Measurements from ENCODE around the gene GNAS-AS1.

The GNAS-AS1 gene

DNA sequence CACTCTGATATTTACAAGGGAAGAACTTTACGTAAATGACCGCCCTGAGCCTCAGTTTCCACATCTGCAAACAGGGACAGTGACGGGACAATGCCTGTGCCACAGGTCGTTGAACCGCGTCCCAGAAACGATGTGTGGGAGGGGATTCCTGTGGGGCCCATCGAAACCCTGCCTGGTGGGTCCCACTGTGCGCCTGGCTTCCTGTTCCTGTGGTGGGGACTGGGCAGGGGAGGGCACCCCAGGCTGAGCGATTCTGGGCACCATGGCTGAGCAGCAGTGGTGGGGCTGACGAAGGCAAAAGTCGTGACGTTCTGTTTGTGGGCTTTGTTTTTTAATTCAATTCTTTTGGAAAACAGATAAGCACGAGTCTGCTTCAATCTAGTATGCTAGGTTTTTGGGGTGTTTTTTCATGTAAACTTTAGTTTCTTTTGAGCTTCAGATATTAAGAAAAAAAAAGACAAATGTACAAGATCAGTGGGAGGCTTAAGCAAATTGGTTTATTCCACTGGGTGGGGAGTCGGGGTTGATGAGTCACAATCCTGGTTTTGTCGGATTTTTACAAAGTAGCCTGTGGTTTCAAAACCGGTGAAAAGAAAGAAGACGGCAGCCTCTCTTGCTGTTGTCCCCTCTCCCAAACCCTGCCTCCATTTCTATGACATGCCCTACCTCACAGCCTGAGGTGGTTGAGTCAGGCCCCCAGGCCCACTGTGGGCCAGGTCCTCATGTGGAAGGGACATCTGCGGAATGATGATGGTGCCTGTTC is 40.4 kb downstream of the GNAS-AS1 start:
- H3K4me3 ChIP-seq (ENCODE audit: low read depth, low read length), result peak overlapping the region; percentile 53
- no peak for TF ChIP-seq POLR2A (IDR thresholded peaks at IDR 0.05; ENCODE audit: extremely low read depth, insufficient read length)
- TF ChIP-seq MYC (IDR thresholded peaks at IDR 0.05; ENCODE audit: low read depth, low read length), result peak; percentile 48; the same call in 1 of the 2 replicates
- no peak for TF ChIP-seq CTCF (IDR thresholded peaks at IDR 0.05; ENCODE audit: low read depth, low read length)
- TF ChIP-seq, protein P1, sequence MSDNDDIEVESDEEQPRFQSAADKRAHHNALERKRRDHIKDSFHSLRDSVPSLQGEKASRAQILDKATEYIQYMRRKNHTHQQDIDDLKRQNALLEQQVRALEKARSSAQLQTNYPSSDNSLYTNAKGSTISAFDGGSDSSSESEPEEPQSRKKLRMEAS (IDR thresholded peaks at IDR 0.05; ENCODE audit: low read depth, low read length), result peak; percentile 59; the same call in 1 of the 2 replicates
- peak; percentile 94 for DNase-seq (ENCODE audit: low read depth)

- H3K4me3 ChIP-seq (ENCODE audit: low read depth, low read length), result no peak overlapping the region
- no peak for TF ChIP-seq MYC (IDR thresholded peaks at IDR 0.05; ENCODE audit: low read depth, low read length)
- no peak for TF ChIP-seq POLR2A (IDR thresholded peaks at IDR 0.05; ENCODE audit: extremely low read depth, insufficient read length)
- TF ChIP-seq CTCF (IDR thresholded peaks at IDR 0.05; ENCODE audit: low read depth, low read length), result no peak
- TF ChIP-seq, protein P1 (IDR thresholded peaks at IDR 0.05; ENCODE audit: low read depth, low read length), result no peak
- DNase-seq (ENCODE audit: low read depth), result no peak
Observed at GRCh38 chr20:58808271-58809046, 42.2 kb downstream of the GNAS-AS1 start.

DNA sequence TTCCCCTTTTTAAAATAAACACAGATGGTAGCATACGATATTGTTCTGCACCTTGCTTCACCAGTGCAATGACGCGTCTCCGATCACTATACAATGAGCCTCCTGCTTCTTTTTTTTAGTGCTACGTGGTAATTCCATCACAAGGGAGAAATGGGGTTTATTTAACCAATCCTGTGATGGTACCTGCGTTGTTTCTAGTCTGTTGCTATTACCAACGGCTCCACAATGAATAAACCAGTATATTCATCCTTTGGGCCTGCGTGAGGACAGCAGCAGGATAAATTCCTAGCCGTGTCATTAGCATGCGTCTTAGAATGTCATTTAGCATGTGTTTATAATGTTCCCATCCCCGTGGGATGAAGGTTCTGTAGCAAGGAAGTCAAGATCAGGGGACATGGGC is 42.9 kb downstream of the GNAS-AS1 start:
- no peak overlapping the region for H3K4me3 ChIP-seq (ENCODE audit: low read depth, low read length)
- TF ChIP-seq POLR2A (IDR thresholded peaks at IDR 0.05; ENCODE audit: extremely low read depth, insufficient read length) (no peak), CTCF (IDR thresholded peaks at IDR 0.05; ENCODE audit: low read depth, low read length) (no peak), MYC (IDR thresholded peaks at IDR 0.05; ENCODE audit: low read depth, low read length) (no peak)
- TF ChIP-seq, protein P1 (IDR thresholded peaks at IDR 0.05; ENCODE audit: low read depth, low read length), result no peak
- DNase-seq (ENCODE audit: low read depth), result no peak

DNA sequence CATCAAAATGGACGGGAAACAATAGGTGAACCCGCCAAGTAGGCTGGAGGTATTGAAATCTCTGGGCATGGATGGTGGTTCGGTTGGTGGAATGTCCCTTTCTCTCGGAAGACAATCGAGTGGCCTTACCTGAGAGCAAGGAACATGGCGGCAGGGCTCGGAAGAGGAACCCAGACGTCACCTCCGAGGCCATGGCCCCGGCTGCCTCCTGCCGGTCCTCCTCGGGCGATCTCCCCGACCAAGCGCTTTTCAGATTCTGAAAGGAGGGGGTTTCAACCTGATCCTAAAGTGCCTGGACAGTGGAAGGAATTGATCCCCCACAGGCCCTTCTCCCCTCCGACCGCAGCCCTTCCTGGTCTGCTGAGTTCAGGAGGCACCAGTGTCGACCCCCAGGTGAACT is 47.2 kb downstream of the GNAS-AS1 start:
- no peak overlapping the region for H3K4me3 ChIP-seq (ENCODE audit: low read depth, low read length)
- DNase-seq (ENCODE audit: low read depth), result no peak
- no peak for TF ChIP-seq CTCF (IDR thresholded peaks at IDR 0.05; ENCODE audit: low read depth, low read length)
- TF ChIP-seq, protein P1 (IDR thresholded peaks at IDR 0.05; ENCODE audit: low read depth, low read length), result no peak
- no peak for TF ChIP-seq MYC (IDR thresholded peaks at IDR 0.05; ENCODE audit: low read depth, low read length)
- no peak for TF ChIP-seq POLR2A (IDR thresholded peaks at IDR 0.05; ENCODE audit: extremely low read depth, insufficient read length)

- TF ChIP-seq POLR2A (IDR thresholded peaks at IDR 0.05; ENCODE audit: extremely low read depth, insufficient read length), result no peak
- TF ChIP-seq MYC (IDR thresholded peaks at IDR 0.05; ENCODE audit: low read depth, low read length), result no peak
- TF ChIP-seq CTCF (IDR thresholded peaks at IDR 0.05; ENCODE audit: low read depth, low read length), result no peak
- TF ChIP-seq, protein P1 (IDR thresholded peaks at IDR 0.05; ENCODE audit: low read depth, low read length), result no peak
- no peak for DNase-seq (ENCODE audit: low read depth)
- H3K4me3 ChIP-seq (ENCODE audit: low read depth, low read length), result no peak overlapping the region
Observed at GRCh38 chr20:58802061-58802460, 48.6 kb downstream of the GNAS-AS1 start.

Measured in NB4 (cell line).